ENCODE results near the gene CACNA2D3. TPM values are rescaled to one million over a fixed set of nuclear protein-coding genes. Genes with fewer than 3 reads are reported as not detected.

Gene CACNA2D3
- total and polyA plus RNA-seq, 2 experiments from 2014 or later, result 0.30 to 0.43 TPM

- TF ChIP-seq EZH2 (IDR thresholded peaks at IDR 0.05; ENCODE audit: insufficient read depth, poor library complexity, severe bottlenecking), result no peak
- no peak for TF ChIP-seq EZH2phosphoT487 (IDR thresholded peaks at IDR 0.05; ENCODE audit: insufficient read depth, low read depth)
- no peaks in the 10 kb centered on the region for H3K9me3 ChIP-seq (ENCODE audit: low read depth)
- no peak overlapping the region for H3K4me2 ChIP-seq (ENCODE audit: unreplicated experiment)
- H3K36me3 ChIP-seq (ENCODE audit: low read depth), result no peaks in the 10 kb centered on the region
- H3F3A ChIP-seq (ENCODE audit: insufficient read depth), result no peaks in the 10 kb centered on the region
- H3K27me3 ChIP-seq (replicated peaks; ENCODE audit: insufficient read depth), result no peaks in the 10 kb centered on the region
- no peaks in the 10 kb centered on the region for H3K79me2 ChIP-seq (ENCODE audit: insufficient read depth)
- no peaks in the 10 kb centered on the region for H4K20me1 ChIP-seq (ENCODE audit: insufficient read depth)
- DNase-seq, result no peak
- no peak overlapping the region for H3K4me3 ChIP-seq
- H3K27ac ChIP-seq, result no peak overlapping the region
- no peak overlapping the region for H2AFZ ChIP-seq
- no peaks in the 10 kb centered on the region for H3K9me2 ChIP-seq (ENCODE audit: insufficient read depth)
- H3K9ac ChIP-seq, result no peak overlapping the region
- WGBS, 2 experiments (ENCODE audit: low coverage in 1 of 2, low lambda C conversion rate in 2 of 2, missing lambda C conversion rate in 2 of 2), result 87 to 93% methylated on average over 4 of the region's 4 CpGs
- H3K4me1 ChIP-seq (ENCODE audit: insufficient read depth), result no peaks in the 10 kb centered on the region
- in situ Hi-C loops (cut with MboI), result no loop called here
Observed at GRCh38 chr3:55009372-55009771, 887.0 kb downstream of the CACNA2D3 start.

- Histone ChIP-seq H2AFZ (no peak overlapping the region), H3K4me1 (ENCODE audit: insufficient read depth) (no peaks in the 10 kb centered on the region), H3K4me3 (no peak overlapping the region), H3K9me2 (ENCODE audit: insufficient read depth) (no peaks in the 10 kb centered on the region), H3K36me3 (ENCODE audit: low read depth) (no peaks in the 10 kb centered on the region), H3K27me3 (replicated peaks; ENCODE audit: insufficient read depth) (no peaks in the 10 kb centered on the region), H3K27ac (no peak overlapping the region), H3F3A (ENCODE audit: insufficient read depth) (no peaks in the 10 kb centered on the region), H3K9ac (no peak overlapping the region), H3K4me2 (ENCODE audit: unreplicated experiment) (no peak overlapping the region), H3K79me2 (ENCODE audit: insufficient read depth) (no peaks in the 10 kb centered on the region), H3K9me3 (ENCODE audit: low read depth) (no peaks in the 10 kb centered on the region), H4K20me1 (ENCODE audit: insufficient read depth) (no peaks in the 10 kb centered on the region)
- no peak for TF ChIP-seq EZH2phosphoT487 (IDR thresholded peaks at IDR 0.05; ENCODE audit: insufficient read depth, low read depth)
- TF ChIP-seq EZH2 (IDR thresholded peaks at IDR 0.05; ENCODE audit: insufficient read depth, poor library complexity, severe bottlenecking), result no peak
- no peak for DNase-seq
- in situ Hi-C loops (cut with MboI), result no loop called here
- 81 to 82% methylated on average over 4 of the region's 4 CpGs for WGBS, 2 experiments (ENCODE audit: low coverage in 1 of 2, low lambda C conversion rate in 2 of 2, missing lambda C conversion rate in 2 of 2)
Observed at GRCh38 chr3:55012091-55012490, 889.7 kb downstream of the CACNA2D3 start.

- Histone ChIP-seq H3F3A (ENCODE audit: insufficient read depth) (no peaks in the 10 kb centered on the region), H3K4me2 (ENCODE audit: unreplicated experiment) (no peak overlapping the region), H3K27me3 (replicated peaks; ENCODE audit: insufficient read depth) (no peaks in the 10 kb centered on the region), H4K20me1 (ENCODE audit: insufficient read depth) (no peaks in the 10 kb centered on the region), H3K4me1 (ENCODE audit: insufficient read depth) (no peaks in the 10 kb centered on the region), H3K9me2 (ENCODE audit: insufficient read depth) (no peaks in the 10 kb centered on the region), H3K27ac (no peak overlapping the region), H3K9me3 (ENCODE audit: low read depth) (no peaks in the 10 kb centered on the region), H2AFZ (no peak overlapping the region), H3K9ac (no peak overlapping the region), H3K4me3 (no peak overlapping the region), H3K36me3 (ENCODE audit: low read depth) (no peaks in the 10 kb centered on the region), H3K79me2 (ENCODE audit: insufficient read depth) (no peaks in the 10 kb centered on the region)
- TF ChIP-seq EZH2 (IDR thresholded peaks at IDR 0.05; ENCODE audit: insufficient read depth, poor library complexity, severe bottlenecking), result no peak
- TF ChIP-seq EZH2phosphoT487 (IDR thresholded peaks at IDR 0.05; ENCODE audit: insufficient read depth, low read depth), result no peak
- DNase-seq, result peak; percentile 51
- in situ Hi-C loops (cut with MboI), result no loop called here
- 58 to 59% methylated on average over 5 of the region's 5 CpGs for WGBS, 2 experiments (ENCODE audit: low coverage in 1 of 2, low lambda C conversion rate in 2 of 2, missing lambda C conversion rate in 2 of 2)
Observed at GRCh38 chr3:55013145-55013925, 891.0 kb downstream of the CACNA2D3 start.

DNA sequence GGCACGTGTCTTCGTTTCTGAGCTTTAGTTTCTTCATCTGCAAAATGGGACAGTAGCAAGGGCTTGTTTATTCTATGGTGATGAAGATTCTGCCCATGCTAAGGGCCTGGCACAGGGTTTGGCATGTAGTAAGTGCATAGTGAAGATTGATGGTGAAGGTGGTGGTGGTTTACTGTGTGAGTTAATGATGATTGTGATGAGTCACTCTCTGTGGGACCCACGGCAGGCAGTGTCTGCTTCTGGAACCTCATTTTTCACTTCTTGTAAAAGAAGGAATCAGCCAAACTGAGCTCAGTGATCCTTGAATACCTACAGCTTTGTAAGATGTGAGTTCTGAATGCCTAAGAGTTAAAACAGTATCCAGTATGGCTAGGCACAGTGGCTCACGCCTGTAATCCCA is 891.7 kb downstream of the CACNA2D3 start:
- TF ChIP-seq EZH2 (IDR thresholded peaks at IDR 0.05; ENCODE audit: insufficient read depth, poor library complexity, severe bottlenecking) (no peak), EZH2phosphoT487 (IDR thresholded peaks at IDR 0.05; ENCODE audit: insufficient read depth, low read depth) (no peak)
- Histone ChIP-seq H3F3A (ENCODE audit: insufficient read depth) (no peaks in the 10 kb centered on the region), H3K27ac (no peak overlapping the region), H3K27me3 (replicated peaks; ENCODE audit: insufficient read depth) (no peaks in the 10 kb centered on the region), H3K9ac (no peak overlapping the region), H2AFZ (no peak overlapping the region), H3K79me2 (ENCODE audit: insufficient read depth) (no peaks in the 10 kb centered on the region), H3K4me3 (no peak overlapping the region), H3K4me2 (ENCODE audit: unreplicated experiment) (no peak overlapping the region), H3K4me1 (ENCODE audit: insufficient read depth) (no peaks in the 10 kb centered on the region), H3K9me3 (ENCODE audit: low read depth) (no peaks in the 10 kb centered on the region), H3K36me3 (ENCODE audit: low read depth) (no peaks in the 10 kb centered on the region), H3K9me2 (ENCODE audit: insufficient read depth) (no peaks in the 10 kb centered on the region), H4K20me1 (ENCODE audit: insufficient read depth) (no peaks in the 10 kb centered on the region)
- WGBS, 2 experiments (ENCODE audit: low coverage in 1 of 2, low lambda C conversion rate in 2 of 2, missing lambda C conversion rate in 2 of 2), result 65 to 73% methylated on average over 4 of the region's 4 CpGs
- no peak for DNase-seq
- in situ Hi-C loops (cut with MboI), result no loop called here
